Endothelial cell of umbilical vein (primary cell): ENCODE data around the gene PARP12. TPM values are rescaled to one million over a fixed set of nuclear protein-coding genes. Genes with fewer than 3 reads are reported as not detected.

Source experiments
- BruUV-seq: library from RNA; stranded (reverse); fragments of 400-500 nt; replicated peaks from 2 replicates; lab custom pipeline; 2021; lab: Mats Ljungman, UMichigan
- CTCF ChIA-PET: fragments of 300-600, 350-600 bp; sonication (Branson Sonifier 250); formaldehyde crosslinking; loops from one replicate; lab custom pipeline; 2021; ENCODE audit warnings: antibody characterized with exemption, inconsistent platforms; lab: Charles Lee
- POLR2A ChIA-PET: fragments of 300-600, 350-600 bp; sonication (Branson Sonifier 250); formaldehyde crosslinking; loops from one replicate; lab custom pipeline; 2021; ENCODE audit warnings: antibody characterized with exemption, inconsistent platforms; lab: Charles Lee
- DNase-seq: peaks from one replicate; pipeline ENCODE4 v3.0.0-alpha.2; 2011; ENCODE audit warnings: low read depth, low spot score
- FAIRE-seq: peaks from 2 replicates; lab custom pipeline; 2011; peaks lifted over from hg19 to GRCh38; lab: Jason Lieb, UNC
- H2AFZ ChIP-seq: 2 replicates; pipeline ENCODE4 v1.6.0; 2012; ENCODE audit warnings: low read depth, low read length, control low read depth, inconsistent platforms
- H3K27ac ChIP-seq: 2 replicates; pipeline ENCODE4 v1.5.1; 2011; ENCODE audit warnings: low read depth, mild to moderate bottlenecking, control low read depth, low read length, moderate library complexity; ENCODE audit not compliant: insufficient read depth
- H3K27me3 ChIP-seq, 2 experiments: 2 replicates each; pipeline versions ENCODE4 v1.6.0 to v1.6.1; 2011; ENCODE audit warnings: low read length in 2 of 2, mixed read lengths in 1 of 2; ENCODE audit not compliant: control insufficient read depth in 2 of 2, insufficient read depth in 2 of 2
- H3K36me3 ChIP-seq, 2 experiments: 2 replicates in 1 of 2; 3 replicates in 1 of 2; pipeline ENCODE4 v1.5.1; 2011; ENCODE audit warnings: low read length in 2 of 2, mild to moderate bottlenecking in 1 of 2, moderate library complexity in 1 of 2; ENCODE audit not compliant: control insufficient read depth in 2 of 2, insufficient read depth in 2 of 2; ENCODE audit errors: extremely low read depth in 1 of 2
- H3K4me1 ChIP-seq: 3 replicates; pipeline ENCODE4 v1.5.1; 2011; ENCODE audit warnings: mild to moderate bottlenecking, low read length; ENCODE audit not compliant: control insufficient read depth, insufficient read depth; ENCODE audit errors: extremely low read depth
- H3K4me2 ChIP-seq: 2 replicates; pipeline ENCODE4 v1.6.1; 2011; ENCODE audit warnings: low read length, control low read depth, mixed read lengths; ENCODE audit not compliant: insufficient read depth
- H3K4me3 ChIP-seq, 3 experiments: fragments of 200-600 bp in 1 of 3; sonication (generic), shearing (Covaris generic) in 1 of 3; replicated peaks in 1 of 3; 2 replicates each; pipeline ENCODE4 v1.5.1; 2011 to 2016; ENCODE audit warnings: control low read depth in 3 of 3, low read length in 3 of 3, mild to moderate bottlenecking in 2 of 3, inconsistent platforms in 1 of 3, low read depth in 1 of 3, moderate library complexity in 1 of 3; ENCODE audit not compliant: insufficient read depth in 1 of 3
- H3K79me2 ChIP-seq: 2 replicates; pipeline ENCODE4 v1.6.0; 2012; ENCODE audit warnings: low read length, inconsistent platforms; ENCODE audit not compliant: control insufficient read depth, insufficient read depth
- H3K9ac ChIP-seq: replicated peaks from 2 replicates; pipeline ENCODE3; 2011; ENCODE audit warnings: low read length, control low read depth; ENCODE audit not compliant: insufficient read depth; ENCODE audit errors: extremely low read depth
- H3K9me1 ChIP-seq: replicated peaks from 3 replicates; pipeline ENCODE4 v1.6.0; 2011; ENCODE audit warnings: mild to moderate bottlenecking, low read length; ENCODE audit not compliant: control insufficient read depth, insufficient read depth; ENCODE audit errors: extremely low read depth
- H3K9me3 ChIP-seq: replicated peaks from 2 replicates; pipeline ENCODE4 v1.5.1; 2012; ENCODE audit warnings: low read length, inconsistent platforms; ENCODE audit not compliant: control insufficient read depth, insufficient read depth
- H4K20me1 ChIP-seq: replicated peaks from 2 replicates; pipeline ENCODE3; 2011; ENCODE audit warnings: mild to moderate bottlenecking, low read length; ENCODE audit not compliant: control insufficient read depth, insufficient read depth; ENCODE audit errors: extremely low read depth
- CTCF ChIP-seq, 2 donors: IDR thresholded peaks; 1 replicate in 1 of 2; 2 replicates in 1 of 2; pipeline ENCODE4 v1.5.1; 2011; ENCODE audit warnings: low read length in 2 of 2, mild to moderate bottlenecking in 2 of 2, moderate library complexity in 2 of 2, control low read depth in 1 of 2, inconsistent platforms in 1 of 2, low read depth in 1 of 2; ENCODE audit not compliant: insufficient read depth in 1 of 2; ENCODE audit errors: extremely low read depth in 1 of 2
- EZH2 ChIP-seq: IDR thresholded peaks from 2 replicates; pipeline ENCODE4 v1.6.1; 2012; ENCODE audit warnings: borderline replicate concordance, low read depth, mild to moderate bottlenecking, moderate library complexity, low read length, inconsistent platforms; ENCODE audit not compliant: severe bottlenecking
- FOS ChIP-seq: IDR thresholded peaks from 2 replicates; pipeline ENCODE4 v1.6.1; 2011; ENCODE audit warnings: mild to moderate bottlenecking, low read length, moderate library complexity, borderline replicate concordance; ENCODE audit not compliant: insufficient read depth
- GATA2 ChIP-seq: IDR thresholded peaks from 2 replicates; pipeline ENCODE4 v1.7.0; 2011; ENCODE audit warnings: low read depth, mild to moderate bottlenecking, moderate library complexity, mixed read lengths, low read length; ENCODE audit not compliant: insufficient read length, insufficient read depth
- JUN ChIP-seq: IDR thresholded peaks from 2 replicates; pipeline ENCODE4 v1.6.1; 2011; ENCODE audit warnings: borderline replicate concordance, low read depth; ENCODE audit not compliant: insufficient read length, insufficient read depth
- MAX ChIP-seq: IDR thresholded peaks from 2 replicates; pipeline ENCODE4 v1.6.1; 2011; ENCODE audit not compliant: insufficient read depth, insufficient read length
- MYC ChIP-seq: IDR thresholded peaks from one replicate; pipeline ENCODE4 v1.6.1; 2011; ENCODE audit warnings: mild to moderate bottlenecking, low read depth, low read length
- POLR2A ChIP-seq: IDR thresholded peaks from 2 replicates; pipeline ENCODE4 v1.6.1; 2012; ENCODE audit warnings: low read depth, mild to moderate bottlenecking, control low read depth, low read length
- POLR2AphosphoS5 ChIP-seq: IDR thresholded peaks from 2 replicates; pipeline ENCODE4 v1.6.1; 2012; ENCODE audit warnings: low read depth, mild to moderate bottlenecking, control low read depth, low read length, moderate library complexity; ENCODE audit not compliant: insufficient read depth
- dilution Hi-C: fragments of 300-500 bp; cut with MboI; formaldehyde crosslinking; loops from one replicate; pipeline ENCODE4 v1.15.0; 2019; ENCODE audit warnings: low sequenced_read_pairs; ENCODE audit not compliant: extremely low pct_ligation_motif_present
- intact Hi-C: fragments of 100-400 bp; cut with micrococcal nuclease; formaldehyde crosslinking; loops from one replicate; pipeline ENCODE4 v1.10.0; 2022
- polyA plus RNA-seq, 4 experiments: library from polyadenylated mRNA; depleted of rRNA in 3 of 4; stranded (reverse) in 3 of 4; unstranded in 1 of 4; fragments of >200 nt; gene quantifications; 2 replicates each; pipeline versions ENCODE4 v1.2.1 to v1.2.3, GENCODE V29; 2011 to 2012; ENCODE audit warnings: missing spikeins in 1 of 4
- total RNA-seq: library from RNA; stranded (reverse); gene quantifications from 2 replicates; pipeline ENCODE4 v1.2.3, GENCODE V29; 2021

Gene PARP12
- total and polyA plus RNA-seq, 2 donors (not counting 3 experiments of a cell fraction or from before 2014, with no cell fraction given), result 65.4 to 83.2 TPM

DNA sequence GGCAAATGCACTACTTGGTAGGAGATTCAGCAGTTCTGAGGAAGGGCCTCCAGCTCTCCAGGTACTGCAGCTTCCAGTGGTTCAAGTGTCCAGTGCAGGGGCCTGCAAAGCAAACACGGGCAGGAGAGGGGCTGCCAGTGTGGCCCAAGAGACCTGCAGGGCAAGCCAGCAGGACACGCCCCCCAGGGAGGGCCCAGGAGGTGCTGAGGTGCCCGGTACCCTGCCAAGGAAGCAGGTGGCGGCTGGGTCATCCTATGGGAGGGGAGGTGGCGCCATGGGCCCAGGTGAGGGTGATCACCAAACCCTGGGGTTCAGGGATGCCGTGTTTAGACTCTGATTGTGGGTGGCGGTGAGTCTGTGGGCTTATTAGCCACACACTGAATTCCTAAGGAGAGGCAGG lies 45.7 kb downstream of the PARP12 start:
- CTCF ChIA-PET, result interaction anchor here (0.6 to 2.3 kb wide), 3 partner anchors 11 to 580 kb away, joined by 3 to 5 read pairs (median 4); no protein-coding TSS in a partner anchor
- no peaks in the 10 kb centered on the region for H3K4me1 ChIP-seq
- no peaks in the 10 kb centered on the region for H3K79me2 ChIP-seq
- H3K27ac ChIP-seq, result no peak overlapping the region
- H3K36me3 ChIP-seq, result no peaks in the 10 kb centered on the region
- peaks cover 0 to 3% of the 10 kb centered on the region in 2 experiments for H3K27me3 ChIP-seq
- POLR2A ChIA-PET, result interaction anchor here (0.8 kb wide), 1 partner anchor 385 kb away, joined by 3 read pairs; no protein-coding TSS in a partner anchor
- FAIRE-seq (no peak), DNase-seq (no peak)
- no TSS peak for BruUV-seq
- no peaks in the 10 kb centered on the region for H3K9me1 ChIP-seq
- dilution Hi-C loops (loop anchor here (25.0 kb wide), 1 partner anchor 405 kb away; no protein-coding TSS in a partner anchor), intact Hi-C loops (no loop called here)
- no peak overlapping the region for H3K4me2 ChIP-seq
- no peaks in the 10 kb centered on the region for H3K9me3 ChIP-seq
- H2AFZ ChIP-seq, result no peak overlapping the region
- TF ChIP-seq POLR2AphosphoS5 (no peak), JUN (no peak), MAX (no peak), POLR2A (no peak), FOS (no peak), CTCF (IDR thresholded peaks at IDR 0.05; ENCODE audit: extremely low read depth in 1 of 2, insufficient read depth in 1 of 2, low read depth in 1 of 2, low read length in 2 of 2) (no peak), GATA2 (no peak), MYC (no peak), EZH2 (no peak)
- no peaks in the 10 kb centered on the region for H4K20me1 ChIP-seq
- no peak overlapping the region for H3K9ac ChIP-seq
- no peak overlapping the region for H3K4me3 ChIP-seq
